ENCODE results near the gene CTSA.
"Not testable (repeated sequence)": the region's sequence is repeated elsewhere in the genome, so short reads cannot be mapped to it uniquely, and the experiment has no call there.

Gene CTSA

DNA sequence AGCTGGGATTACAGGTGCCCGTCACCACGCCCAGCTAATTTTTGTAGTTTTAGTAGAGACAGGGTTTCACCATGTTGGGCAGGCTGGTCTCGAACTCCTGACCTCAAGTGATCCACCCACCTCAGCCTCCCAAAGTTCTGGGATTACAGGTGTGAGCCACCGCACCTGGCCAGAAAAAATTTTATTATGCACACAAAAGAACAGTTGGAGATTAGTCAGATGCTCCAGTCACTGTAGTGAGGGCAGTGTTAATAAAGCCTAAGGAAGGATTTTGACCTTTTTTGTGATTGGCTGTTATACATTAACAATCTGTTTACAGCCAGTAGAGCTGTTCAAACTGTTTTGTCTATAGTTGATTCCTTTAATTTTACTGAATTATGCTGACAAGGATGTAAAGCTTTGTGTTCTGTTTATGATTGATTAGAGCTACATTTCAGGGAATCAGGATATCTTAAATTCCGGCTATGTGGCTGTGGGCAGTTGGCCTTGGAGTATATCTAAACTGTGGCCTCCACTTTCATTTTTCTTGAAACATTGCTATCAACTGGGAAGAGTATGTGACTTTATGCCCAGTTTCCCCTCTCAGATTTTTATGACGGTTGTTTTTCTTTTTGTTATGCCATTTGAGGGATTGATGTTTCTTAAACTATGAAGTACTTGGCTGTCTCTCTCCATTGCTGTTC, 23.9 kb upstream of the CTSA start:
- no peak for DNase-seq

DNA sequence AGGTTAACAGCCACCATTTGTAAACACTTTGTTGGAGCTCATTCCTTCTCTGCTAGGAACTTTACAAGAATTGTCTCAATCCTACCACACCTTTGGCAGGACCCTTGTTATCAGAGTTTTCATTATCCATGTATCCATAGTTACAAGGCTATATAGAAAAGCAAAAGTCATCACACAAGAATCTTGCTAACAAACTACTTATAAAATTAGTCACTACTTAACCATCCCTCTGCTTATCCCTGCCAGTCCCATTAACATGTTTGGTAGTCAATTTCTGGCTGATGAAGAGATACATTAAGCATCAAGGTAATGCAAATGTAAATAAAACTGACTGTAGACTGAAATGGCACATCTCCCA, 23.3 kb upstream of the CTSA start:
- DNase-seq = no peak

DNA sequence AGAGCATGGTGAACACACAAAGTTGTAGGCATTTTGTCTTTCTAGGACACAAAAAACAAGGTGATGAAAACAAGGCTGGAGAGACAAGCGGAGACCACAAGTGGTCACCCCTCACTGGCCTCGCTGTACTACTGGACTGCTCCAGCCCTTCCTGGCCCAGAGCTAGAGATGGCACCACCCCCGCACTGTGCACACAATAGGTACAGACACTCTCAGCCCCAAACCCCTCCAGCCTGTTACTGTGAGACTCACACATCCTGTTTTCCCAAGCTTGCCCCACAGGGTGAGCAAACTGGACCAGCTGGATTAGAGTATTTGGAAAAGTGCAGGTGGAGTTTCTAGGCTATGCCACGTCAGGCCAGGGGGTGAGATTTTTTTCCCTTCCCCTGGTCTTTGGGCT, 18.5 kb upstream of the CTSA start:
- DNase-seq = no peak

DNA sequence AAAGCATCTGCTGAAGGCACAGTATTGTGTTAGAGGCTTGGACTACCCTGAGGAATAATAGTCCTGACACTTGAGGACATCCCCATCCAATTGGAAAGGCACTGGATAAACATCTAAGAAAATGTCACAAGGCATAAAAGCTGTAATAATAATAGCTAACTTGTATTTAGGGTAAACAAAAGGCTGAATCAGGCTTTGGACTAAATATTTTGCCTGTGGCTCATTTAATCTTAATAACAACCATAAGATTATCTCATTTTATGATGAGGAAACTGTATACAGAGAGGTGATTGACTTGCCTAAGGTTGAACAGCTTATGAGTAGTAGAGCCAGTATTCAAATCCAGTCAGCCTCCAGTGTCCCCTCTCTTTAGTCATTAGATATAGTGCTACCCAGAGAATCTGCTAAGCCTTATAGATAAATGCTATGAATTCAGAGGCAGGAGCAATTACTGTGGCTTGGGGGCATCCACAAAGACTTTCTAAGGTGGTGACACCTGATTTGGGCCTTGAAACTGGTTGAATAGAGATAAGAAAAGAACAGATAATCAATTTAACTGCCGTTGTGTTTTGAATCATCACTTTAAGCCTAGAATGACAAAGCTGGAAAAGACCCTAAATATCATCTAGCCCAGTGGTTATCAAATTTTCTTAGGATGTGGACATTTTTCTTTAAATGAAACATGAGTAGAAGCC, 17.6 kb upstream of the CTSA start:
- no peak for DNase-seq

DNA sequence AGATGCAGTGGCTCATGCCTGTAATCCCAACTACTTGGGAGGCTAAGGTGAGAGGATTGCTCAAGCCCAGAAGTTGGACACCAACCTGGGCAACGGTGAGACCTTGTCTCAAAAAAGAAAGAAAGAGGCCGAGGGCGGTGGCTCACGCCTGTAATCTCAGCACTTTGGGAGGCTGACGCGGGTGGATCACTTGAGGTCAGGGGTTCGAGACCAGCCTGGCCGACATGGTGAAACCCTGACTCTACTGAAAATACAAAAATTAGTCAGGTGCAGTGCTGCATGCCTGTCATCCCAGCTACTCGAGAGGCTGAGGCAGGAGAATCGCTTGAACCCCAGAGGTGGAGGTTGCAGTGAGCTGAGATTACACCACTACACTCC, 17.0 kb upstream of the CTSA start:
- DNase-seq = not testable (repeated sequence)

DNA sequence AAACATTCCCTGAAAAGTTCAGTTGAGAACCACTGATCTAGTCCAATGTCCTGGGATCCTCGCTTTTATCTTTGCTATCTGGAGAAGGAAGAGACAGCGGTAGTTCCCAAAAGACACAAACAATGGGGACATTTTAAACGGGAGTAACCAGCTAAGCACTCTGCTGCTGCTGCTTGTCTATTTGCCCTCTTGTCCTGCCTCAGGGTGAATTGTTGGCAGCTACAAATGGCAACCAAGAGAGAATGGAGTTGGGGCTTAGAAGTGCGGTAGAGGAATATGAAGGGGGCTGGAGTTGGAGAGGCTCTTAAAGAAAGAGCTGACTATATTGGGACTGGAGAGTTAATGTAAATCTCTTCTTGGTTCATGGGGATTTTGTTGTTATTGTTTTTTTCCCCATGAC, 16.6 kb upstream of the CTSA start:
- no peak for DNase-seq

DNA sequence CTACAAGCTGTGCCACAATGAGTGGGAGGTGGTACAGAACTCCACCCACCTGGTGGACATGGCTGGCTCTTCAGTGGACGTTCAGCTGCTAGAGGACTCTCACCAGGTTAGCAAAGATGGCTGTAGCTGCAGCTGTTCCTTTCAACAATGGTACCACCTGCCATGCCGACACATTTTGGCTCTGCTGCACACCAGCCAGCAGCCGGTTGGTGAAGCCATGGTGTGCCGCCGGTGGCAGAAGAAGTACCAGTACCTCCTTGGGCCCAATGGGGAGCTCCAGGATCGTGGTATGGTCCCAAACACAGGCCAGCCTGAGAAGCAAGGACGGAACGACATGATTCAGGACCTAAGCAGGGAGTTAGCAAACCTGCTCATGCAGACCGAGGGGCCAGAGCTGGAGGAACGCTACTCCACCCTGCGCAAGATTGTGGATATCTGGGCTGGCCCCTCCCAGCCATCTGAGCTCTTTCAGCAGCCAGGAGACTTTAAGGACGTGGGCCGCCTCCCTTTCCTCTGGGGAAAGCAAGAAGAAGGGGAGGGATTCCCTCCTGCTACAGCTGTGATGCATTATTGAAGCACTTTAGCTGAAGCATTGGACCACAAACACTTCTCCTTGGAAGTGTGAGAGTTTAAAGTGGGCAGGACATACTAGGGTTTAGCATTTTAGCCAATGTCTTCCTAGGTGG, 12.9 kb upstream of the CTSA start:
- no peak for DNase-seq

DNA sequence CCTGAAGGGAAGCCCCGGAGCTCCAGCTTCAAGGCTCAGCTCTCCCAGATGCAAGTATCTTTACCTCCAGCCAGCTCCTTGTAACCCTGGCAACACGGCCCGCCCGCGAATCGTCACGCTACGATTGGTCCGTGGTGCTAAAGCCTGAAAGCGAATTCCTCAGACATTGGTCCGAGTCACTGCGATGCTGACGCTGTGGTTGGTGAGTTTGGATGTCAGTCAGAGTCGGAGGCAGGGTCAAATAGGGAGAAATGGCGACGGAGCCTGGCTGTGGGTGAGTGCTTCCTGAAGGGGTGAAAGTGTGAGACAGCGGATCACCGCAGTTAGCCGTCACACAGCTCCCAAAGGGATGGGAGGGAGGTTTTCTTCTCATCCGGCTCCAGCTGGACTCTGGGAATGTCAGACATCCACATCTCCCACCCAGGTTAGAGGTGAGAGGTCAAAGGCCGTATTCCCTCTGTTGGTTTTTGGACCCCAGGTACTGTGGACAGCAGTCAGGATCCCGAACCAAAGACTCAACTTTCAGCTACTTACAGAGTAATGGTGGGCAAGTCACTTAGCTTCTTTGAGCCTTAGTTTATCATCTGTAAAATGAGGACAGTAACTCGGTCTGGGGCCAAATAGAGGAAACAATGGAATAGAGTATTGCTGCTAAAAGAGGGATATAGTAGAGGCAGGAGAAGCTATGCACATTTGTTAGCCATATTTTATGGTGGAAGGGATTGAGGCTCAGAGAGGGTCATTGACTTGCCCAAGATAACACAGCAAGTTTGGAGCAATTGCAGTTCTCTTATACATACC, 9.9 kb upstream of the CTSA start, which contains the start of gene ZSWIM1:
Gene ZSWIM1 (plus strand): TSS at position 240 of the 801 bp plus-strand sequence. CDS start 1,366 bp downstream, outside the sequence.
- DNase-seq = peak; percentile 89

DNA sequence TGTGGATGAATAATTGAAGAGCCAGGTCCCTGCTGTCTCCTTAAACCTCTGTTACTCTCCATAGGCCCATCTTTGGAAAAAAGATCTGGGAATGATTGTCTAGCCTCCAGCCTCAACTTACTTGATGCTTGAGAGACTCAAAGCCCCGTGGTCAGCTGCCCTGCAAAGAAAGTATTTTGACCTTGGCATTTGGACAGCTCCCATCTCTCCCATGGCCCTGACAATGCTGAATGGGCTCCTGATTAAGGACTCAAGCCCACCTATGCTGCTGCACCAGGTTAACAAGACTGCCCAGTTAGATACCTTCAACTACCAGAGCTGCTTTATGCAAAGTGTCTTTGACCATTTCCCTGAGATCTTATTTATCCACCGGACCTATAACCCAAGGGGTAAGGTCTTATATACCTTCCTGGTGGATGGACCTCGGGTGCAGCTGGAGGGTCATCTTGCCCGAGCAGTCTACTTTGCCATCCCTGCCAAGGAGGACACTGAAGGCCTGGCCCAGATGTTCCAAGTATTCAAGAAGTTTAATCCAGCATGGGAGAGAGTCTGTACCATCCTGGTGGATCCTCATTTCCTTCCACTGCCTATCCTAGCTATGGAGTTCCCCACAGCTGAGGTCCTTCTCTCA, 8.6 kb upstream of the CTSA start:
- no peak for DNase-seq

DNA sequence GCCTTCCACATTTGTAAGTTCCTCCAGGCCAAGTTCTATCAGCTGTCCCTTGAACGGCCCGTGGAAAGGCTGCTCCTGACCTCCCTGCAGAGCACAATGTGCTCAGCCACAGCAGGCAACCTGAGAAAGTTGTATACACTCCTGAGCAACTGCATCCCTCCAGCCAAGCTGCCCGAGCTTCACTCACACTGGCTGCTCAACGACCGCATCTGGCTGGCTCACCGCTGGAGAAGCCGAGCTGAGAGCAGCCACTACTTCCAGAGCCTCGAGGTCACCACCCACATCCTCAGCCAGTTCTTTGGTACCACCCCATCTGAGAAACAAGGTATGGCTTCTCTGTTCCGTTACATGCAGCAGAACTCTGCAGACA, 8.1 kb upstream of the CTSA start:
- DNase-seq = no peak

DNA sequence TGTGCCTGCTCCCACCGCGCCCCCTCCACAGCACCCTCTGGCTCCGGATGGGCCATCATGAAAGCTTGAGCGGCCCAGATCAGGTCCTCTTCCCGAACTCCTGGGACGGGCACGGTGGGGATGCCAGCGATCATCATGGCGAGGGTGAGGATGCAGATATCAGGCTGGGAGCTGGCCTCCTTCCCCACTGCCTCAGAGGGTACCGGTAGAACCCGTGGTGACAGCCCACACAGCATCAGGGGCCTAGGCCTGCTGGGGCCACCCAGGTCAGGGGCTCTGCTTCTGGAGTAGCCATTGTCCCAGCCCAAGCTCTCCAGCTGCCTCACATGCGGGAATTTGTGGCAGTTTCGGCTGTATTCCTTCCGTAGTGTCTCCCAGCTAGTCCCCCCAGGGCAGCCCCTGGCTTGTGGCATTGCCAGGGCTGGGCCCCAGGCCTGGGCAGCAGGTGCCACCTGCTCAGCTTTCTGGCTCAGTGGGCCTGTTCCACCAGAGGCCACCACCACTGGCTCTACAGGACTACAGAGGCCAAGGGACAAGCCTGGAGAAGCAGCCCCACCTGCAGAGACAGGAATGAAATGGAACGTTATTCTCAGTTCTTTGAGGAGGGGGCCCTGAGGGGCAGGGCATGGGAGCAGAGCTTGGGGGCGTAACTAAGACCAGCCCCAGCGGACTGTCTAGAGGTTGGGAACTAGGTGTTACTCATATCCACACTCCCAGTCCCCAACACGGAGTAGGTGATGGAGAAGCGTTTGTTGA, 4.4 kb upstream of the CTSA start:
- DNase-seq = no peak

DNA sequence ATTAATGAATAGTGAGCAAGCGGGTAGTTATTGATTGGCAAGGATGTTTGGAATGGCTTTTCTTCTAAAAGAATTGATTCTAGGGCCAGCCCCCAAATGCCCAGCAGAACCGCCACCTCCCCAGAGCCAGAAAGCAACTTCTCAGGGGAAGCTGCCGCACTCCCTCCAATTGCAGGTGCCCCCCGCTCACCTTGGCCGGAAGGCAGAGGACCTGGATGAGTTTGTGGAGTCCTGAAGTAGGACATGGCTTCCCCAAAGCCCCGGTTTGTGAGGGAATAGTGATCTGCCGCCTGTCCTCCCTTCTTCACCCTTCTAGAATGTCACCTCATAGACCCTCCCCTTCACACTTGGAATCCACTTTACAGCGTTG, 3.8 kb upstream of the CTSA start, which contains the start of gene SPATA25:
Gene SPATA25 (minus strand): TSS at position 277 of the 370 bp plus-strand sequence. CDS start 32 bp downstream, at position 245.
- DNase-seq = no peak

DNA sequence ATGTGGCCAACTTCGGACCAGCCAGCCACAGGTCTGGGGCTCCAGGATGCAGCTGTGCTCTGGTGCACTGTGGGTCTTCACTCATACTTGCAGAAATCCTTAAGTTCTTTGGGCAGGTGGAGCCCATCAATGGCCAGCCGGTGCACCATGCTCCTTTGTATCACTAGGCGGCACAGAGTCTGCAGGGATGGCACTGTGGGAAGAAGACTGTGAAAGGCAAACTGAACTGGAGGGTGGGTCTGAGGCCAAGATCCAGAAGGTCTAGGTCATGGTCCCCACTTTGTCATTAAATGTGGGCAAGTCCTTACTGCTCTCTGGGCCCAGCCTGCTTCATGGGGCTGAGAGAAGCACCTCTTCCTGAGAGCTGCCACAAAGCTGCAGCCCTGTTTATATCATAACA, 2.5 kb upstream of the CTSA start:
- DNase-seq = no peak

DNA sequence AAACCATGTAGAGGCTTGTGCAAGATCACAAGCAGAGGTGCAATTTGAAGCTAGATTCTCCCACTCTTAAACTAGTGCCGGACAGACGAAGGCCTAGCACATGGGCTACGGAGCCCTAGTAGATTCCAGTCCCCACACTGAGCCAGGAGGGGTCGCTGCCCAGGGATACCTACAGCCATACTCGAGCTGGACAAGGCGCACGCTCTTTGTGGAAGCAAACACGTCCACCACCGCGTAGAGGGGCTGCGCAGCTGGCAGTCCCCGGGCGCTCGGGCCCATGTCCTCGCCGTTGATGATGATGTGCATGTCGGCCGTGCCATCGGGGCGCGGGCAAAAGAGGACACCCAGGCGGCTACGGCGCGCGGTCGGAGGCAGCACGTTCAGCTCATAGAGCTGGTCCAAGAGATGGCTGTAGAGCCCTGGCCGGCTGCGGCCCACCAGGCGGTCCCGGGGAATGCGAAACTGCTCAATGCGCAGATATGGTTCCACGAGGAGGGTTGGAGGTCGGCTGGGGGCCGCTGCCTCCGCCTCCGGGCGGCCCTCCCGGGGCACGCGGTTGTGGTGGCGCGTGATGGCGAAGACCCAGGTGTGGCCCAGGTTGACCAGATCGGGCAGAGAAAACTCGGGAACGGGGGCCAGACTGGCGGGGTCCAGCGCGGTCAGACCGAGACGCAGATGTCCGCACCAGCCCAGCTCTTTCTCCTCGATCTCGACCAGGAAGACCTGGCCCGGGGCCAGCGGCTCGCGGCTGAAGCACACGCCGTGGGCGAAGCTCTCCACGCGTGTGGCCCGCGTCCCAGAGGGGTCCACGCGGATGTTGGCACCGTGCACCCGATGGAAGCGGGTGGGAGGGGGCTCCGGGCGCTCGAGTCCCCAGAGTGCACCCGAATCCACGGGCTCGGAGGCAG, 804 bp upstream of the CTSA start:
- no peak for DNase-seq

DNA sequence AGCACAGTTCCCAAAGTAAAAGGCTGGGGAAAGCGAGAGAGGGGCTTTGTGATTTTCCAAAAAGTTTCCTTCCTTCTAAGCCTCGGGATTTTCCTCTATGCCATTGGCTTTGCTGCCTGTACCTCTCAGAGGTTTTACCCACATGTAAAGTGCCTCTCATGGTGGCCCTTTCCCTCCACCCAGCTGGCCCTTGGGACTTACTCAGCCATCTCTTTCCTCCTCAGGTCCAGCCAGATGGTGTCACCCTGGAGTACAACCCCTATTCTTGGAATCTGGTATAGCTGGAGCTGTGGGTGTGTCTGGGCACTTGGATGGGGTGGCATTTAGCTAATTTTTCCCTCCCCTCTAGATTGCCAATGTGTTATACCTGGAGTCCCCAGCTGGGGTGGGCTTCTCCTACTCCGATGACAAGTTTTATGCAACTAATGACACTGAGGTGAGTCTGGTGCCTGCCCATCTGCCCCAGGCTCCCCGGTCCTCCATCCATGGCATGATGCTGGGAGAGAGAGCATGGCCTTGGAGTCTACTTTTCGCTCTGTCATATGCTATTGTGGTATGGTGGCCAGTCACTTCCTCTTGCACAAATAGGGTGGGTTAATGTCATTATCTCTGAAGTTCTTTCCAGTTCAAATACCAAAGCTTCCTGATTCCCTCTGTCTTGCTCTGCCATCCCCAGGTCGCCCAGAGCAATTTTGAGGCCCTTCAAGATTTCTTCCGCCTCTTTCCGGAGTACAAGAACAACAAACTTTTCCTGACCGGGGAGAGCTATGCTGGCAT, 1.1 kb downstream of the CTSA start:
- no peak for DNase-seq

DNA sequence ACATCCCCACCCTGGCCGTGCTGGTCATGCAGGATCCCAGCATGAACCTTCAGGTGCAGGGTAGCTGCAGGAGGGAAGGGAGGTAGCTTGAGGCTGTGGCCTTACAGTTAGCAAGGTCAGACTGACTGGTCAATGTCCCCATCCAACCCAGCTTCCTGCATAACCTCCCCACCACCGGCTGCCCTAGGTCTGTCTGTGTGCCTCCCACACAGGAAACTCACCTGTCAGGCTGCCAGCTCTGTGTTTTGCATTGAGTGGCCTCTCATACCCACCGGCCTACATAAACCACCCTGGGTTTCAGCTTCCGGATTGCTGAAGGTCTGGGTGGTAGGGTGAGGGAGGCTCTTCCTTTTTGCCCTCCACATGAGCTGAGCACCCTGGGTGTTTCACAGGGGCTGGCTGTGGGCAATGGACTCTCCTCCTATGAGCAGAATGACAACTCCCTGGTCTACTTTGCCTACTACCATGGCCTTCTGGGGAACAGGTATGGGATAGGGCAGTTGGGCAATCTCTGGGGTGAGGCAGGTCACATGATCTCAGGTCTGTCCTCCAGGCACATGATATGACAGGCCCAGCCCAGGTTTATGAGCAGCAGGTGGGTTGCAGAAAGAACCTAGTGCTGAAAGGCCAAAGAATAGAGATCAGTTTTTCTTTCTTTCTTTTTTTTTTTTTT, 1.8 kb downstream of the CTSA start:
- DNase-seq = no peak

DNA sequence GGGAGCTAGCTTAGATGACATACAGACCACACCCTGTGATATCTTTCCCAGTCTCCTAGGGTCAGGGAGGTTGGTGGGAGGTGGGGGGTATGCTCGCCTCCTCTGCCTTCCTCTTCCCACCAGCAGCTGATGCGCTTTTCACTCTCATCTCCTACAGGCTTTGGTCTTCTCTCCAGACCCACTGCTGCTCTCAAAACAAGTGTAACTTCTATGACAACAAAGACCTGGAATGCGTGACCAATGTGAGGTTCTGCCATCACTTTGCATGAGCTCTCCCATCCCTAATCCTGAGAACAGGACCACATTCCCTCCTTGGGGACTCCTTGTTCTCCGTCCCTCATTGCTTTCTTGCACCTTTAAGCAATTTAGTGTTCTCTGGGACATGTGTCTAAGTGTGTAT, 2.7 kb downstream of the CTSA start:
- DNase-seq = no peak

DNA sequence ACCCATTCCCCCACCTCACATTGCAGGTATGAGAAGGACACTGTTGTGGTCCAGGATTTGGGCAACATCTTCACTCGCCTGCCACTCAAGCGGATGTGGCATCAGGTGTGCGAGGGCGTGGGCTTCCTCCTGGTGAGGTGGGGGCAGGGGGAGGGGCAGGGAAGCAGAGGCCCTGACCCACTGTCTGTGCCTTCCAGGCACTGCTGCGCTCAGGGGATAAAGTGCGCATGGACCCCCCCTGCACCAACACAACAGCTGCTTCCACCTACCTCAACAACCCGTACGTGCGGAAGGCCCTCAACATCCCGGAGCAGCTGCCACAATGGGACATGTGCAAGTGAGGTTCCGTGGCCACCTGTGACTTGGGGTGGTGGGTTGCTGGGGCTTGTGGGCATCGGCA, 3.7 kb downstream of the CTSA start:
- DNase-seq = no peak

DNA sequence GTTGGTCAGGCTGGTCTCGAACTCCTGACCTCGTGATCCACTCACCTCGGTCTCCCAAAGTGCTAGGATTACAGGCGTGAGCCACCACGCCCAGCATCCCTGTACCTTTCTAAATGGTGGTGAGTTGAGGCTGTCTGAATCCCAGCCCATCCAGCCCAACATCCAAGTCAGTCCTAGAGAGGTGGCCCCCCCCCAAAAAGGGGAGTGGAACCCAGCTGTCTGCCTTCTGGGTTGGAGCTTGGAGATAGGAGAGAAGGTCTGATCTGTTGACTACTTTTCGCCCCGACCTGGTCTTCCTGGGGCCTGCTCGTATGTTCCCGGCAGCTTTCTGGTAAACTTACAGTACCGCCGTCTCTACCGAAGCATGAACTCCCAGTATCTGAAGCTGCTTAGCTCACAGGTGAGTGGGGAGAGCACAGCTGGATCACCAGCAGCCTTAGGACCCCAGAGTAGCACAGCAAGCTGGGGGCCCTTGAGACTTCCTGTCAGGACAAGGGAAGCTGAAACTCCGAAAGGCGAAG, 5.6 kb downstream of the CTSA start:
- no peak for DNase-seq
